Tibial artery (tissue), 4 donors: ENCODE data around the gene FAM200B.

Experiments used
- DNase-seq, 2 donors: peaks; one replicate each; pipeline ENCODE4 v3.0.0-alpha.2; 2019
- H3K27ac ChIP-seq, 2 donors: fragments of 200-600 bp; sonication (generic) in 1 of 2; 1 replicate in 1 of 2; 2 replicates in 1 of 2; pipeline ENCODE4 v1.5.1; 2018 to 2019; ENCODE audit warnings: mild to moderate bottlenecking in 1 of 2
- H3K27me3 ChIP-seq, 2 donors: fragments of 200-600 bp; sonication (generic) in 1 of 2; one replicate each; pipeline versions ENCODE4 v1.5.1 to v1.6.0; 2016 to 2019
- H3K36me3 ChIP-seq, 3 donors: fragments of 200-600 bp; sonication (generic) in 2 of 3; one replicate each; pipeline ENCODE4 v1.5.1; 2016 to 2019; ENCODE audit warnings: mild to moderate bottlenecking in 2 of 3
- H3K4me1 ChIP-seq, 4 donors: fragments of 200-600 bp; sonication (generic) in 2 of 4; 1 replicate in 3 of 4; 2 replicates in 1 of 4; pipeline ENCODE4 v1.5.1; 2016 to 2019
- H3K4me3 ChIP-seq, 2 donors: fragments of 200-600 bp; sonication (generic) in 1 of 2; 1 replicate in 1 of 2; 2 replicates in 1 of 2; pipeline ENCODE4 v1.5.1; 2018 to 2019; ENCODE audit warnings: mild to moderate bottlenecking in 2 of 2
- H3K9me3 ChIP-seq, 3 donors: fragments of 200-600 bp; sonication (generic) in 1 of 3; one replicate each; pipeline ENCODE4 v1.5.1; 2016 to 2019
- CTCF ChIP-seq, 2 experiments: fragments of 200-600 bp in 1 of 2; fragments of 450-650 bp in 1 of 2; IDR thresholded peaks; one replicate each; pipeline ENCODE4 v1.5.1; 2017 to 2019; ENCODE audit warnings: antibody characterized with exemption in 2 of 2, mild to moderate bottlenecking in 1 of 2, moderate library complexity in 1 of 2
- intact Hi-C: fragments of 100-400 bp; cut with DNase I; formaldehyde crosslinking; loops from one replicate; pipeline ENCODE4 v1.15.0; 2023; ENCODE audit warnings: low total_unique reads

The FAM200B gene

GRCh38 chr4:15654593-15655222 is 26.9 kb upstream of the FAM200B start:
- Histone ChIP-seq H3K27ac (peak overlapping the region; percentile 98 to 99), H3K9me3 (no peaks in the 10 kb centered on the region), H3K4me1 (peaks cover 0 to 67% (median 22%) of the 10 kb centered on the region in 4 donors), H3K4me3 (peak overlapping the region; percentile 67 to 90), H3K36me3 (no peaks in the 10 kb centered on the region), H3K27me3 (no peaks in the 10 kb centered on the region)
- DNase-seq: peak; percentile 52 to 74
- no peak for TF ChIP-seq CTCF (IDR thresholded peaks at IDR 0.05)
- intact Hi-C loops: loop anchor here (1.0 to 2.0 kb wide), 2 partner anchors 176 to 652 kb away; partner anchors contain the start of gene CPEB2

- Histone ChIP-seq H3K27me3 (no peaks in the 10 kb centered on the region), H3K9me3 (no peaks in the 10 kb centered on the region), H3K4me3 (peak within 1 kb of the TSS; percentile 67 to 90), H3K36me3 (no peaks in the 10 kb centered on the region), H3K27ac (peak within 1 kb of the TSS; percentile 98 to 99), H3K4me1 (peaks cover 0 to 60% (median 18%) of the 10 kb centered on the region in 4 donors)
- TF ChIP-seq CTCF (IDR thresholded peaks at IDR 0.05): peak in 1 of 2 experiments; percentile 16
- intact Hi-C loops: loop anchor here (1.0 to 2.0 kb wide), 2 partner anchors 177 to 653 kb away; partner anchors contain the start of gene CPEB2
- peak; percentile 74 to 87 for DNase-seq
Observed at GRCh38 chr4:15655223-15656037, 26.2 kb upstream of the FAM200B start, which contains the start of gene FBXL5. FBXL5 (minus strand) TSS chr4:15655357; CDS start chr4:15655287, 70 bp downstream.

GRCh38 chr4:15656038-15656470 is 25.6 kb upstream of the FAM200B start:
- intact Hi-C loops: no loop called here
- DNase-seq: no peak
- H3K36me3 ChIP-seq: no peaks in the 10 kb centered on the region
- no peaks in the 10 kb centered on the region for H3K9me3 ChIP-seq
- H3K4me1 ChIP-seq: peaks cover 0 to 54% (median 14%) of the 10 kb centered on the region in 4 donors
- H3K27ac ChIP-seq: peak overlapping the region; percentile 98 to 99
- TF ChIP-seq CTCF (IDR thresholded peaks at IDR 0.05): no peak
- H3K4me3 ChIP-seq: peak overlapping the region; percentile 67 to 90
- H3K27me3 ChIP-seq: no peaks in the 10 kb centered on the region

GRCh38 chr4:15657366-15657765 is 24.3 kb upstream of the FAM200B start:
- intact Hi-C loops: no loop called here
- DNase-seq: no peak
- Histone ChIP-seq H3K27ac (peak overlapping the region; percentile 38 to 98), H3K4me3 (no peak overlapping the region), H3K36me3 (no peaks in the 10 kb centered on the region), H3K9me3 (no peaks in the 10 kb centered on the region), H3K27me3 (no peaks in the 10 kb centered on the region), H3K4me1 (peaks cover 0 to 41% (median 5%) of the 10 kb centered on the region in 4 donors)
- TF ChIP-seq CTCF (IDR thresholded peaks at IDR 0.05): no peak

- Histone ChIP-seq H3K36me3 (no peaks in the 10 kb centered on the region), H3K4me3 (no peak overlapping the region), H3K4me1 (peaks cover 0 to 32% (median 2%) of the 10 kb centered on the region in 4 donors), H3K27me3 (no peaks in the 10 kb centered on the region), H3K9me3 (no peaks in the 10 kb centered on the region), H3K27ac (peak overlapping the region; percentile 38 to 98)
- intact Hi-C loops: no loop called here
- no peak for DNase-seq
- no peak for TF ChIP-seq CTCF (IDR thresholded peaks at IDR 0.05)
Observed at GRCh38 chr4:15658136-15658770, 23.4 kb upstream of the FAM200B start.
